GM21717 (cell line): ENCODE results near the gene TACC2.

Source experiments
- ATAC-seq: cut with Tn5 transposase; IDR thresholded peaks from one replicate; pipeline ENCODE4 v1.9.1; 2021; ENCODE audit warnings: mild to moderate bottlenecking, moderate library complexity; ENCODE audit not compliant: unreplicated experiment

Gene TACC2

GRCh38 chr10:122263971-122264370, 275.0 kb downstream of the TACC2 start:
- no peak for ATAC-seq

- no peak for ATAC-seq
Measured at GRCh38 chr10:122264436-122264835, 275.5 kb downstream of the TACC2 start.

GRCh38 chr10:122264931-122265330, 276.0 kb downstream of the TACC2 start:
- ATAC-seq: no peak

DNA sequence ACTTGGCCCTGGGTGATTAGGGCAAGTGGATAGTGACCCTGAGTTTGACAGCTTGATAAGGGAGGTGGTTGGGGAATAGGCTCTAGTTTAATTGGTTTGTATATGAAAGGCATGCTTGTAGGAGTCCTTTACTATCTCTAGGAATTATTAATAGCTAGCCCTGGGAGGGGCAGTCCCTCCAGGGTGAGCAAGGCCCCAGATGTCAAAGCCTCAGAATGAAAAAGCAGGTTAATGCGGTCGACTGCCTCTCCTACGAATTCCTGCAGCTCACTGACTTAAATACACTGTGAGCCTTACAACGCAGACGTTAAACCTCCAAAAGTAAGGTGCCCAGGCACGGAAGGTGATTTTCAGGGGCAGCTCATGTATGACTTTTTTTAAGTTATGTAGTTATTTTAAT, 276.9 kb downstream of the TACC2 start:
- ATAC-seq: no peak

DNA sequence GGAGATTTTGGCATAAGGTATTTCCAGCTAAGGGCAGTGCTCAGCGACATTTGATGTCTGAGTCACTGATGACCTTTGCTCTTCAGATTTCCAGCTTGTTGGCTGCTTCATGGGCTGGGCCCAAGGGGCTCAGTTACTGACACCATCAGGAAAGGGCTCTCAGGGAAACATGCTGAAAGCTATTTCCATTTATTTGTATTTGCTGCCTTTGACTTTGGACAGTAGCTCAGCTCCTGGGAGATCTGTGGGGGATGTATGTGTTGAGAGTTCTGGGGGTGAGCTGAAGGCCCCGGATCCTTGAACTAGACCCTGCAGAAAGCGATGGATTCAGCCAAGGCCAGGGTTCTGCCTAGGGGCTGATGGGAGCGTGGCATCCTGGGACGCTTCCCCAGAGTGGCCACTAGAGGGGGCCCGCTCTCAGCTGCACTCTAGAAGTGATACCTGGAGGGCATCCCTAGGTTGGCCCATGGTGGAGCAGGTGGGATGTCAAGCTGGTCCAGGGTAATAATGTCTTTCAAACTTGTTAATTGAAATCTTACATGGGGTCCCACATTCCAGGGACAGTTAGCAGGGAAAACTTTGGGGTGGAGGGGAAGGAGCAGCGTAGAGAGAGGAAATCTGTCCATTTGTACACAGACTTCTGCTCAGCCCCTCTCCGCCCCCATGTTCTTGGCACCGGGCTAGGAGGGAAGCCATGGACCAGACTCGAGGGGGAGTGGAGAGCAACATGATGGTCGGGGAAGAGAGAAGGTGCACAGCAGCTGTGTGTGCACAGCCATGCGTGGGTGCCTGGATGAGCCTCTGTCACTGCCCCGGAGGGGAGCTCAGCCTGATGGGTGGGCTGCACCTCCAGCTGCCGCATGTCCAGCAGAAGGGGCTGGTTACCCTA, 279.1 kb downstream of the TACC2 start:
- peak; percentile 76 for ATAC-seq

GRCh38 chr10:122269059-122269687, 280.2 kb downstream of the TACC2 start:
- no peak for ATAC-seq

DNA sequence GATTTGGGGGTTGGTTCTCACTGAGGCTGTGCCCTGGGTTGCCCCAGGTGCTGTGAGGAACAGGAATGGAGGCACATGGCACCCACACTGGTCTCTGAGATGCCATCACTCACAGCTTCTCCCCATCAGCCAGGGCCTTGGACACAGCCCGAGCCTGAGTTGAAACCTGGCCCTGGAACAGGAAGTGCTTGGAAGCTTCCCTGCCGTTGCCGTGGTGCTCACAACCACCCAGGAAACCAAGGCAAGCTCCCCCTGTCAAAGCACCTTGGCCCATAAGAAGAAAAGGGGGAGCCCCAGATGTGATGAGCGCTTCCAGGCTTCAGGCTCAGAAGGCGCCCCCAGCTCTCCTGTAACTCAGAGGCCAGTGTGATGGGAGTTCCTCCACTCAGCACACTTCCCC, 282.1 kb downstream of the TACC2 start, which contains the start of gene BTBD16:
TSS of gene BTBD16 (plus strand) at position 221 of the 400 bp plus-strand sequence. CDS start 3,786 bp downstream, outside the sequence.
- ATAC-seq: no peak

GRCh38 chr10:122273966-122274545, 285.1 kb downstream of the TACC2 start:
- no peak for ATAC-seq

GRCh38 chr10:122276611-122277208, 287.7 kb downstream of the TACC2 start:
- ATAC-seq: no peak

- ATAC-seq: no peak
Measured at GRCh38 chr10:122277526-122278136, 288.7 kb downstream of the TACC2 start.

DNA sequence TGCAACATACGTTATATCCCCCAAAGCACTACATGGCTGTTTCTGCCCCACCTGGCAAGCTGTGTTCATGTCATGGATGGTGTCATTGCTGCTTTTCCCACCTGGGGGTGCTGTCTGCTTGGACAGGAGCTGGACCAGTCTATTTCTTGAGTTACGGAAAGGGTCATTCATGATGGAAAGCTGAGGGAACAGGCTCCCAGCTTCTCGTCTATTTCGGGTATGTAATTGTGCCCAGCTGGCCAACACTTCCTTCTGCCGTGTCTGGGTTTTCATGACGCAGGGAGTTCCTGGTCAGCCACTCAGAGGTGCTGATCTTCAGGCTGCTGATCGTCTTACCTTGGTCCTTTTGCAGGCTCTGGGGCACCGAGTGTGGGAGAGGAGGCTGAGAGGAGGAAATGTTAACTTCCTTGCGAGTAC, 290.8 kb downstream of the TACC2 start:
- no peak for ATAC-seq

- no peak for ATAC-seq
Measured at GRCh38 chr10:122280156-122280555, 291.2 kb downstream of the TACC2 start.

GRCh38 chr10:122281018-122281626, 292.2 kb downstream of the TACC2 start:
- no peak for ATAC-seq

GRCh38 chr10:122281751-122282150, 292.8 kb downstream of the TACC2 start:
- no peak for ATAC-seq

- ATAC-seq: no peak
Measured at GRCh38 chr10:122282253-122282671, 293.3 kb downstream of the TACC2 start.

- ATAC-seq: no peak
Measured at GRCh38 chr10:122282909-122283308, 293.9 kb downstream of the TACC2 start.

DNA sequence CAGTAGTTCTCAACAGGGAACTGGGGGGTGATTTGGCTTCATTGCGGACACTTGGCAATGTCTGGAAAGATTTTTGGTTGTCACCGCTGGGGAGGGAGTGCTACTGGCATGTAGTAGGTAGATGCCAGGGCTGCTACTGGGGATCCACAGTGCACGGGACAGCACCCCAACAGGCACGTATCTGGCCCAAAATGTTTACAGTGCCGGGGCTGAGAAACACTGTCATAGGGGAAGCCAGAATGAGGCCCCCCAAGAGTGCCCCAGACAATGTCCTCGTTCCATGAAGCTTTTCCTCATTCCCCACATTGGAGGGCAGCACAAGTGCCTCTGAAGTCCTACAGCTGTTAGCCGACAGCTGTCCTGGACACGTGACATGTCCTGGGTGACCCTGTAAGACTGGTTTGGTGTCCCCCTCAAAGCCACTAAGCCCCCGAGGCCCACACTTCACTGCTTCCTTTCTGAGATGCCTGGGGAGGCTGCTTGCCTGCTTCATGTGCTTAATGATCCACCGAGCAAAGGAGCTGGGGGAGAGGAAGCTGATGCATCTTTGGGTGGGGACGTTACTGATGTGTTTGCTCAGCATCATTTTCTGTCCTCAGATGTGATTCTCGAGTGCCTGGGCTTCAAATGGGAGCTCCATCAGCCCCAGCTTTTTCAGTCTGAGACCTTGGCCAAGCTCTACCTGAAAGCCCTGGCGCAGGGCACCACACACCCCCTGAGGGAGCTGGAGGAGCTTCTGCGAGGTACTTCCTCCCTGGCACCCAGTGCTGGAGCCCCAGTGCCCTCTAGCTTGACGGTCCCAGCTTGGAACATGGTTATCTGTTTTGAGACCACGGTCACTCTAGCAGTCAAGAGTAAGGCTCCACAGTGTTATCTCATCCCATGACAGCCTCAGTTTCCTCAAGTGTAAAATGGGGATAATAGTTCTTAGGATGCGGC, 296.8 kb downstream of the TACC2 start:
- ATAC-seq: no peak

GRCh38 chr10:122286867-122287266, 297.9 kb downstream of the TACC2 start:
- no peak for ATAC-seq

DNA sequence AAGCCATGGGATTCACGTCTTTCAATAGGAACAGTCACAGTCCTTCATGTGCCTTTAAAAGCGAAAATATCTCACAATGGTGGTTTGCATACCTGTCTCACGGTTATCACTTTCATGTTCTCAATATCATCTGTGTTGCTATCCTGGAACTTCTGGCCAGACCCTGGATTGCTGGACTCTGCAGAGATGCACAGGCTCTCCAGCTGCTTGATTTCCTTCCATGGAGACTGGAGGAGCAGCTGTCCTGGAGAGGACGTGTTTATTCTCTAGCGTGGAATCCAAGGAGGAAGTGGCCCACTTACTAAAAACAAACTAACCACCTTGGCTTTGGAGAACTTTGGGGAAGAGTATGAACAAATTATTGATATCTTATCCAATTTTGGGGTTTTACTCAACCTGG, 298.6 kb downstream of the TACC2 start:
- ATAC-seq: no peak
